Keratinocyte (primary cell): ENCODE results near the gene ANKS1A. TPM values are rescaled to one million over a fixed set of nuclear protein-coding genes. Genes with fewer than 3 reads are reported as not detected.

ENCODE experiments used
- DNase-seq: peaks from one replicate; pipeline ENCODE4 v3.0.0-alpha.2; 2011; ENCODE audit warnings: low read depth, missing footprints, low spot score
- FAIRE-seq: peaks from 2 replicates; lab custom pipeline; 2011; peaks lifted over from hg19 to GRCh38; lab: Jason Lieb, UNC
- H2AFZ ChIP-seq: 2 replicates; pipeline ENCODE4 v1.6.0; 2012; ENCODE audit warnings: low read length, control low read depth, inconsistent platforms; ENCODE audit not compliant: control insufficient read depth
- H3K27ac ChIP-seq: 2 replicates; pipeline ENCODE4 v1.5.1; 2011; ENCODE audit warnings: low read length; ENCODE audit not compliant: control insufficient read depth, insufficient read depth
- H3K27me3 ChIP-seq: 3 replicates; pipeline ENCODE4 v1.6.0; 2011; ENCODE audit warnings: low read length; ENCODE audit not compliant: control insufficient read depth, insufficient read depth; ENCODE audit errors: extremely low read depth
- H3K36me3 ChIP-seq, 2 experiments: 2 replicates in 1 of 2; 3 replicates in 1 of 2; pipeline ENCODE4 v1.5.1; 2011; ENCODE audit warnings: low read length in 2 of 2, mild to moderate bottlenecking in 1 of 2; ENCODE audit not compliant: control insufficient read depth in 2 of 2, insufficient read depth in 2 of 2; ENCODE audit errors: extremely low read depth in 1 of 2
- H3K4me1 ChIP-seq: 3 replicates; pipeline ENCODE4 v1.5.1; 2011; ENCODE audit warnings: low read length; ENCODE audit not compliant: control insufficient read depth, insufficient read depth; ENCODE audit errors: extremely low read depth
- H3K4me2 ChIP-seq: 3 replicates; pipeline ENCODE4 v1.6.0; 2011; ENCODE audit warnings: low read depth, low read length; ENCODE audit not compliant: control insufficient read depth, insufficient read depth; ENCODE audit errors: extremely low read depth
- H3K4me3 ChIP-seq, 3 experiments: fragments of 200-600 bp in 1 of 3; sonication (generic) in 1 of 3; 2 replicates in 2 of 3; 3 replicates in 1 of 3; pipeline ENCODE4 v1.5.1; 2011 to 2016; ENCODE audit warnings: low read length in 3 of 3, mild to moderate bottlenecking in 3 of 3, control low read depth in 2 of 3, inconsistent platforms in 1 of 3, low read depth in 1 of 3, mixed read lengths in 1 of 3, mixed run types in 1 of 3, moderate library complexity in 1 of 3; ENCODE audit not compliant: control insufficient read depth in 2 of 3, insufficient read depth in 2 of 3; ENCODE audit errors: extremely low read depth in 1 of 3
- H3K79me2 ChIP-seq: 2 replicates; pipeline ENCODE4 v1.6.0; 2012; ENCODE audit warnings: low read length; ENCODE audit not compliant: control insufficient read depth, insufficient read depth
- H3K9ac ChIP-seq: 3 replicates; pipeline ENCODE4 v1.6.0; 2011; ENCODE audit warnings: low read length; ENCODE audit not compliant: control insufficient read depth, insufficient read depth; ENCODE audit errors: extremely low read depth
- H3K9me1 ChIP-seq: 3 replicates; pipeline ENCODE4 v1.6.0; 2011; ENCODE audit warnings: low read length; ENCODE audit not compliant: control insufficient read depth, insufficient read depth; ENCODE audit errors: extremely low read depth
- H3K9me3 ChIP-seq: 2 replicates; pipeline ENCODE4 v1.5.1; 2012; ENCODE audit warnings: low read depth, low read length; ENCODE audit not compliant: control insufficient read depth
- H4K20me1 ChIP-seq: 3 replicates; pipeline ENCODE4 v1.6.0; 2011; ENCODE audit warnings: low read length; ENCODE audit not compliant: control insufficient read depth, insufficient read depth; ENCODE audit errors: extremely low read depth
- CTCF ChIP-seq, 3 experiments: IDR thresholded peaks in 1 of 3; conservative IDR thresholded peaks in 1 of 3; optimal IDR thresholded peaks in 1 of 3; 2 replicates in 2 of 3; 3 replicates in 1 of 3; pipeline versions ENCODE3 to v1.5.1; 2011; ENCODE audit warnings: low read length in 3 of 3, mild to moderate bottlenecking in 3 of 3, moderate library complexity in 2 of 3, control low read depth in 1 of 3, inconsistent platforms in 1 of 3; ENCODE audit not compliant: insufficient read depth in 2 of 3; ENCODE audit errors: extremely low read depth in 1 of 3
- EZH2 ChIP-seq: IDR thresholded peaks from one replicate; pipeline ENCODE4 v1.6.1; 2012; ENCODE audit warnings: inconsistent platforms, mild to moderate bottlenecking, low read length, moderate library complexity
- dilution Hi-C: fragments of 300-500 bp; cut with MboI; formaldehyde crosslinking; loops from one replicate; pipeline ENCODE4 v1.7.0; 2020; ENCODE audit warnings: low sequenced_read_pairs; ENCODE audit not compliant: extremely low pct_ligation_motif_present
- polyA plus RNA-seq, 5 experiments: library from polyadenylated mRNA; depleted of rRNA in 3 of 5; stranded (reverse) in 3 of 5; stranded (forward) in 1 of 5; unstranded in 1 of 5; fragments of >200 nt; gene quantifications; 1 replicate in 1 of 5; 2 replicates in 3 of 5; 3 replicates in 1 of 5; pipeline versions ENCODE4 v1.2.1 to v1.2.3, GENCODE V29; 2011 to 2012; ENCODE audit warnings: missing spikeins in 2 of 5, low read depth in 1 of 5, low replicate concordance in 1 of 5

Gene ANKS1A
- polyA plus RNA-seq, 1 donor (not counting 4 experiments of a cell fraction or from before 2014, with no cell fraction given), result 8.6 TPM

GRCh38 chr6:34947561-34947960, 58.5 kb downstream of the ANKS1A start:
- H2AFZ ChIP-seq, result no peak overlapping the region
- H3K4me2 ChIP-seq, result no peak overlapping the region
- H3K4me3 ChIP-seq, result no peak overlapping the region
- H3K4me1 ChIP-seq, result peaks cover 3% of the 10 kb centered on the region
- DNase-seq (no peak), FAIRE-seq (peak; percentile 29)
- no peak overlapping the region for H3K27ac ChIP-seq
- dilution Hi-C loops, result no loop called here
- H3K9ac ChIP-seq, result no peak overlapping the region
- no peaks in the 10 kb centered on the region for H3K27me3 ChIP-seq
- TF ChIP-seq EZH2 (no peak), CTCF (optimal IDR thresholded peaks at IDR 0.05 in 1 of 3, IDR thresholded peaks at IDR 0.05 in 1 of 3, conservative IDR thresholded peaks at IDR 0.05 in 1 of 3; ENCODE audit: extremely low read depth in 1 of 3, insufficient read depth in 2 of 3, low read length in 3 of 3) (no peak)
- H3K36me3 ChIP-seq, result no peaks in the 10 kb centered on the region
- no peaks in the 10 kb centered on the region for H3K79me2 ChIP-seq
- no peaks in the 10 kb centered on the region for H3K9me3 ChIP-seq
- no peaks in the 10 kb centered on the region for H4K20me1 ChIP-seq
- H3K9me1 ChIP-seq, result no peaks in the 10 kb centered on the region

- dilution Hi-C loops, result no loop called here
Measured at GRCh38 chr6:34949636-34950035, 60.6 kb downstream of the ANKS1A start.

More at GRCh38 chr6:34949636-34950035, 60.6 kb downstream of the ANKS1A start:
- FAIRE-seq, result no peak
- Histone ChIP-seq H3K9me3 (no peaks in the 10 kb centered on the region), H3K27me3 (no peaks in the 10 kb centered on the region), H2AFZ (no peak overlapping the region), H3K4me1 (peaks cover 3% of the 10 kb centered on the region), H4K20me1 (no peaks in the 10 kb centered on the region), H3K9me1 (no peaks in the 10 kb centered on the region), H3K9ac (no peak overlapping the region), H3K36me3 (peaks cover 0 to 4% of the 10 kb centered on the region in 2 experiments), H3K4me2 (no peak overlapping the region), H3K27ac (no peak overlapping the region), H3K4me3 (no peak overlapping the region), H3K79me2 (no peaks in the 10 kb centered on the region)
- DNase-seq, result no peak
- TF ChIP-seq CTCF (optimal IDR thresholded peaks at IDR 0.05 in 1 of 3, IDR thresholded peaks at IDR 0.05 in 1 of 3, conservative IDR thresholded peaks at IDR 0.05 in 1 of 3; ENCODE audit: extremely low read depth in 1 of 3, insufficient read depth in 2 of 3, low read length in 3 of 3) (no peak), EZH2 (no peak)
